PFSK-1 (cell line): Measurements from ENCODE around the gene SIDT2.

Experiments
- FOXP2 ChIP-seq: optimal IDR thresholded peaks from 2 replicates; pipeline ENCODE3; 2011; ENCODE audit warnings: borderline replicate concordance, control low read depth, inconsistent platforms; ENCODE audit not compliant: insufficient read depth; ENCODE audit errors: extremely low read length, extremely low read depth
- POLR2AphosphoS5 ChIP-seq: IDR thresholded peaks from 2 replicates; pipeline ENCODE4 v1.6.1; 2012; ENCODE audit warnings: low read depth, mild to moderate bottlenecking, control low read depth, low read length, moderate library complexity
- REST ChIP-seq, 2 experiments: IDR thresholded peaks; 2 replicates each; pipeline versions ENCODE4 v1.6.1 to v1.8.0; 2011 to 2012; ENCODE audit warnings: low read depth in 2 of 2, low read length in 2 of 2, control low read depth in 1 of 2, inconsistent platforms in 1 of 2, mild to moderate bottlenecking in 1 of 2, moderate library complexity in 1 of 2; ENCODE audit not compliant: insufficient read depth in 1 of 2
- SIN3A ChIP-seq: IDR thresholded peaks from 2 replicates; pipeline ENCODE4 v1.6.1; 2012; ENCODE audit warnings: mild to moderate bottlenecking, low read length, moderate library complexity, borderline replicate concordance; ENCODE audit not compliant: insufficient read depth
- TAF1 ChIP-seq: IDR thresholded peaks from 2 replicates; pipeline ENCODE4 v1.6.1; 2012; ENCODE audit warnings: low read length, control low read depth, borderline replicate concordance; ENCODE audit not compliant: insufficient read depth

The SIDT2 gene

GRCh38 chr11:117228091-117228490 is 49.5 kb downstream of the SIDT2 start:
- no peak for TF ChIP-seq FOXP2
- no peak for TF ChIP-seq SIN3A
- TF ChIP-seq REST (IDR thresholded peaks at IDR 0.05; ENCODE audit: insufficient read depth in 1 of 2, low read depth in 2 of 2, low read length in 2 of 2), result no peak
- TF ChIP-seq TAF1, result no peak
- no peak for TF ChIP-seq POLR2AphosphoS5

- TF ChIP-seq FOXP2, result no peak
- no peak for TF ChIP-seq TAF1
- no peak for TF ChIP-seq REST (IDR thresholded peaks at IDR 0.05; ENCODE audit: insufficient read depth in 1 of 2, low read depth in 2 of 2, low read length in 2 of 2)
- TF ChIP-seq SIN3A, result no peak
- TF ChIP-seq POLR2AphosphoS5, result no peak
Observed at GRCh38 chr11:117229411-117229810, 50.9 kb downstream of the SIDT2 start.

GRCh38 chr11:117229931-117230285 is 51.4 kb downstream of the SIDT2 start:
- TF ChIP-seq TAF1, result no peak
- TF ChIP-seq SIN3A, result no peak

GRCh38 chr11:117230286-117230961 is 51.9 kb downstream of the SIDT2 start:
- TF ChIP-seq SIN3A, result no peak
- no peak for TF ChIP-seq REST (IDR thresholded peaks at IDR 0.05; ENCODE audit: insufficient read depth in 1 of 2, low read depth in 2 of 2, low read length in 2 of 2)
- TF ChIP-seq POLR2AphosphoS5, result no peak
- no peak for TF ChIP-seq TAF1
- TF ChIP-seq FOXP2, result no peak

GRCh38 chr11:117230999-117231841 is 52.7 kb downstream of the SIDT2 start:
- TF ChIP-seq SIN3A, result no peak
- TF ChIP-seq FOXP2, result no peak
- no peak for TF ChIP-seq POLR2AphosphoS5
- no peak for TF ChIP-seq REST (IDR thresholded peaks at IDR 0.05; ENCODE audit: insufficient read depth in 1 of 2, low read depth in 2 of 2, low read length in 2 of 2)
- no peak for TF ChIP-seq TAF1
